GM13976 (cell line): ENCODE data around the gene CDH13.

Experiments used
- DNase-seq: peaks from one replicate; pipeline ENCODE4 v3.0.0; 2012; ENCODE audit warnings: low spot score
- CTCF ChIP-seq: IDR thresholded peaks from 2 replicates; pipeline ENCODE4 v1.5.1; 2012; ENCODE audit warnings: borderline replicate concordance, mild to moderate bottlenecking; ENCODE audit not compliant: insufficient read depth; ENCODE audit errors: extremely low read depth, missing control alignments, control extremely low read depth
- in situ Hi-C: fragments of 300-500 bp; cut with MboI; formaldehyde crosslinking; loops from one replicate; pipeline ENCODE4 v1.12.0; 2022; ENCODE audit warnings: low sequenced_read_pairs, mixed read lengths, inconsistent platforms; ENCODE audit not compliant: unreplicated experiment

The CDH13 gene

DNA sequence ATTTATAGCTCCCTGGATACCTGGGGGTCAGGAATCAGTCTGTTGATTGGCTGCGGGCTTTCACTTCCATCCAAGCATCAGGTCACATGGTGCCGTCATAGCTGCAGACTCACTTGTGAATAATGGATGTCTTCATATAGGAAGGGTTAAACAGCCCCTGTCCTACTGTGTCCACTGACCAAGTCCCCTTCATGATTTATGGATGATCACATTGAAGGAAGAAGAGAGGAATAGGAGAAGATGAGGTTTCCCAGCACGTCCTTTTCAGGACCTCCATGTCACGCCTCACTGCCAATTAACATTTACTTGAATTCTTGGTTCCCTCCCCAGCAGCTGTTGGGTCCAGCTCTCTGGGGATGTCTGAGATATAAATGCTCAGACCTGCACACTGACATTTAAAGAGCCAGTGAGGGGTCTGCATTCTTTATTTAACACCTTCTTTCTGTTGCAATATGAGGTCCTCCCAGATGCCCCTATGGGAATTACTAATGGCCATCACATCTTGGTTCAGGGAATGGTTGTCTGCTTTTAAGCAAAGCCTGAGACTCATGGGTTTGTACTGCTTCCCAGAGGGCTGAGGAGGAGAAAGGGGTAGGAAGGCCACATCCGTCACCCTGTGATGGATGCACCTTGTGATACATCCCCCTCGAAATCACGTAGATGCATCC lies 950.4 kb downstream of the CDH13 start:
- no peak for DNase-seq
- TF ChIP-seq CTCF = no peak
- in situ Hi-C loops = no loop called here

- DNase-seq = no peak
- in situ Hi-C loops = no loop called here
- no peak for TF ChIP-seq CTCF
Observed at GRCh38 chr16:83578171-83578570, 951.4 kb downstream of the CDH13 start.

DNA sequence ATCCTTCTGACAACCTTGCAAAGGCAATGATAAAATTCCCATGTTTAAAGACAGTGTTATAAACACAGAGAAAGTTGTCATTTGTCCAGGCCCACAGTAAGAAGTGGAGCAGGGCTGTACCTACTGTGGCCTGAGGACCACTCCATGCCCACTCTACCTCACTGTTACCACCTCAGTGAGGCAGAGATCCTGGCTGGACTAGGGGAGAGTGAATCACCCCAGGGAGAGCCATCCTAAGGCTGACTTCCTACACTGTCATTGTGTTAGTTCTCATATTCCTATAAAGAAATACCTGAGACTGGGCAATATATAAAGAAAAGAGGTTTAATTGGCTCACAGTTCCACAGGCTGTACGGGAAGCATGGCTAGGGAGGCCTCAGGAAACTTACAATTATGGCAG lies 952.3 kb downstream of the CDH13 start:
- no peak for TF ChIP-seq CTCF
- DNase-seq = no peak
- in situ Hi-C loops = no loop called here

GRCh38 chr16:83579436-83579835 lies 952.7 kb downstream of the CDH13 start:
- no peak for DNase-seq
- no peak for TF ChIP-seq CTCF
- in situ Hi-C loops = no loop called here

DNA sequence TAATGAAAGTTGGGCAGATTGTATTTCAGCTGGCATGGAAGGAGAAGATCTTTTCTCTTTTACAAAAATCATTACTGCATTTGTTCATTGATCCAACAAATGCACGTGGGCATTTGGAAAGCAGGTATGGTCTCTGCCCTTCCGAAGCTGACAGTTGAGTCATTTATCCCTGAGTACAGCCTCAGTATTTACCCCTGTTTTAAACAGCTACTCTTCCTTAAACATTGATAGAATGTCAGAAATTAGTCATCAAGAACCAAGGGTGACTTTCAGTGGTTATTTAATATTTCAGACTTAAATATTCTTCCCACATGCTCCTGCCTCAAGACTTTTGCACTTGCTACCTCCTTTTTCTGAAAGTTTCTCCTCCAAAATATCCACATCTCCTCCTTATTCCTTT lies 954.3 kb downstream of the CDH13 start:
- in situ Hi-C loops = no loop called here
- DNase-seq = no peak
- TF ChIP-seq CTCF = no peak

GRCh38 chr16:83581994-83582747 lies 955.4 kb downstream of the CDH13 start:
- no peak for TF ChIP-seq CTCF
- DNase-seq = no peak
- in situ Hi-C loops = no loop called here
